Neural cell (in vitro differentiated cells): ENCODE measurements around the gene RNASE9.

Experiments used
- CTCF ChIP-seq: fragments of 450-650 bp; IDR thresholded peaks from 2 replicates; pipeline ENCODE4 v1.5.1; 2014; ENCODE audit warnings: antibody characterized with exemption, mild to moderate bottlenecking, moderate library complexity; ENCODE audit not compliant: poor library complexity, severe bottlenecking
- EP300 ChIP-seq: fragments of 450-650 bp; conservative IDR thresholded peaks from 2 replicates; pipeline ENCODE4 v1.6.1; 2014; ENCODE audit warnings: antibody characterized with exemption, mild to moderate bottlenecking, moderate library complexity; ENCODE audit not compliant: poor library complexity, severe bottlenecking
- EZH2 ChIP-seq: fragments of 200-600, 300-800 bp; shearing (Covaris generic), sonication (generic); IDR thresholded peaks from 2 replicates; pipeline ENCODE4 v1.6.1; 2014; ENCODE audit warnings: antibody characterized with exemption, low read length, borderline replicate concordance, mild to moderate bottlenecking; ENCODE audit not compliant: insufficient read depth, poor library complexity, severe bottlenecking
- MXI1 ChIP-seq: fragments of 450-650 bp; conservative IDR thresholded peaks from 2 replicates; pipeline ENCODE4 v1.6.1; 2014; ENCODE audit warnings: antibody characterized with exemption, mild to moderate bottlenecking; ENCODE audit not compliant: poor library complexity, severe bottlenecking
- POLR2AphosphoS5 ChIP-seq: IDR thresholded peaks from 2 replicates; pipeline ENCODE4 v1.6.1; 2012
- SMC3 ChIP-seq: fragments of 450-650 bp; conservative IDR thresholded peaks from 2 replicates; pipeline ENCODE4 v1.6.1; 2014; ENCODE audit warnings: antibody characterized with exemption, mild to moderate bottlenecking, moderate library complexity; ENCODE audit not compliant: poor library complexity
- TAF1 ChIP-seq: IDR thresholded peaks from 2 replicates; pipeline ENCODE4 v1.6.1; 2012; ENCODE audit warnings: low read depth
- TF ChIP-seq, protein P1 (sequence below): IDR thresholded peaks from 2 replicates; pipeline ENCODE4 v1.6.1; 2012; ENCODE audit warnings: borderline replicate concordance

GRCh38 chr14:20546877-20547276 lies 14.0 kb downstream of the RNASE9 start:
- TF ChIP-seq CTCF (no peak), EP300 (no peak), SMC3 (no peak), EZH2 (no peak), POLR2AphosphoS5 (no peak), TAF1 (no peak), MXI1 (no peak)
- TF ChIP-seq, protein P1, sequence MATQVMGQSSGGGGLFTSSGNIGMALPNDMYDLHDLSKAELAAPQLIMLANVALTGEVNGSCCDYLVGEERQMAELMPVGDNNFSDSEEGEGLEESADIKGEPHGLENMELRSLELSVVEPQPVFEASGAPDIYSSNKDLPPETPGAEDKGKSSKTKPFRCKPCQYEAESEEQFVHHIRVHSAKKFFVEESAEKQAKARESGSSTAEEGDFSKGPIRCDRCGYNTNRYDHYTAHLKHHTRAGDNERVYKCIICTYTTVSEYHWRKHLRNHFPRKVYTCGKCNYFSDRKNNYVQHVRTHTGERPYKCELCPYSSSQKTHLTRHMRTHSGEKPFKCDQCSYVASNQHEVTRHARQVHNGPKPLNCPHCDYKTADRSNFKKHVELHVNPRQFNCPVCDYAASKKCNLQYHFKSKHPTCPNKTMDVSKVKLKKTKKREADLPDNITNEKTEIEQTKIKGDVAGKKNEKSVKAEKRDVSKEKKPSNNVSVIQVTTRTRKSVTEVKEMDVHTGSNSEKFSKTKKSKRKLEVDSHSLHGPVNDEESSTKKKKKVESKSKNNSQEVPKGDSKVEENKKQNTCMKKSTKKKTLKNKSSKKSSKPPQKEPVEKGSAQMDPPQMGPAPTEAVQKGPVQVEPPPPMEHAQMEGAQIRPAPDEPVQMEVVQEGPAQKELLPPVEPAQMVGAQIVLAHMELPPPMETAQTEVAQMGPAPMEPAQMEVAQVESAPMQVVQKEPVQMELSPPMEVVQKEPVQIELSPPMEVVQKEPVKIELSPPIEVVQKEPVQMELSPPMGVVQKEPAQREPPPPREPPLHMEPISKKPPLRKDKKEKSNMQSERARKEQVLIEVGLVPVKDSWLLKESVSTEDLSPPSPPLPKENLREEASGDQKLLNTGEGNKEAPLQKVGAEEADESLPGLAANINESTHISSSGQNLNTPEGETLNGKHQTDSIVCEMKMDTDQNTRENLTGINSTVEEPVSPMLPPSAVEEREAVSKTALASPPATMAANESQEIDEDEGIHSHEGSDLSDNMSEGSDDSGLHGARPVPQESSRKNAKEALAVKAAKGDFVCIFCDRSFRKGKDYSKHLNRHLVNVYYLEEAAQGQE: no peak
